HUES48 (cell line): ENCODE measurements around the gene TRMU.
"Not testable (repeated sequence)": the region's sequence is repeated elsewhere in the genome, so short reads cannot be mapped to it uniquely, and the experiment has no call there.

Experiments
- H3K27ac ChIP-seq: one replicate; pipeline ENCODE4 v1.7.0; 2013; ENCODE audit warnings: low read depth, low read length, inconsistent platforms
- H3K27me3 ChIP-seq: 2 replicates; pipeline ENCODE4 v1.6.1; 2013; ENCODE audit warnings: mild to moderate bottlenecking, low read length; ENCODE audit not compliant: control insufficient read depth, insufficient read depth
- H3K36me3 ChIP-seq: 2 replicates; pipeline ENCODE4 v1.6.1; 2013; ENCODE audit warnings: low read length; ENCODE audit not compliant: control insufficient read depth, insufficient read depth
- H3K4me1 ChIP-seq: 2 replicates; pipeline ENCODE4 v1.6.1; 2013; ENCODE audit warnings: mild to moderate bottlenecking, low read length; ENCODE audit not compliant: control insufficient read depth, insufficient read depth
- H3K4me3 ChIP-seq: 2 replicates; pipeline ENCODE4 v1.5.1; 2013; ENCODE audit warnings: mild to moderate bottlenecking, low read depth, low read length
- H3K9ac ChIP-seq: 2 replicates; pipeline ENCODE4 v1.6.1; 2013; ENCODE audit warnings: mild to moderate bottlenecking, low read depth, low read length, moderate library complexity
- H3K9me3 ChIP-seq: 2 replicates; pipeline ENCODE4 v1.6.1; 2013; ENCODE audit warnings: low read length; ENCODE audit not compliant: control insufficient read depth, insufficient read depth

The TRMU gene

GRCh38 chr22:46395145-46395544, 59.6 kb downstream of the TRMU start:
- H3K27ac ChIP-seq: no peak overlapping the region

GRCh38 chr22:46397049-46397448, 61.5 kb downstream of the TRMU start:
- H3K9me3 ChIP-seq, H3K9ac ChIP-seq, H3K27ac ChIP-seq, H3K4me1 ChIP-seq, H3K36me3 ChIP-seq, H3K4me3 ChIP-seq, H3K27me3 ChIP-seq: not testable (repeated sequence)

More at GRCh38 chr22:46395145-46395544, 59.6 kb downstream of the TRMU start:
- Histone ChIP-seq H3K9me3 (no peaks in the 10 kb centered on the region), H3K27me3 (no peaks in the 10 kb centered on the region), H3K4me1 (no peaks in the 10 kb centered on the region), H3K9ac (no peak overlapping the region), H3K4me3 (no peak overlapping the region), H3K36me3 (peaks cover 3% of the 10 kb centered on the region; the same call in 1 of the 2 replicates)

- Histone ChIP-seq H3K4me3 (no peak overlapping the region), H3K9me3 (no peaks in the 10 kb centered on the region), H3K9ac (no peak overlapping the region), H3K4me1 (no peaks in the 10 kb centered on the region), H3K27me3 (no peaks in the 10 kb centered on the region), H3K36me3 (peaks cover 3% of the 10 kb centered on the region; the same call in 1 of the 2 replicates), H3K27ac (no peak overlapping the region)
These were observed 62.0 kb downstream of the TRMU start for GRCh38 chr22:46397514-46397913.

GRCh38 chr22:46397951-46398350, 62.4 kb downstream of the TRMU start:
- Histone ChIP-seq H3K27me3 (no peaks in the 10 kb centered on the region), H3K36me3 (peaks cover 3% of the 10 kb centered on the region; the same call in 1 of the 2 replicates), H3K9ac (no peak overlapping the region), H3K4me3 (no peak overlapping the region), H3K27ac (no peak overlapping the region), H3K9me3 (no peaks in the 10 kb centered on the region), H3K4me1 (no peaks in the 10 kb centered on the region)

- H3K9ac ChIP-seq: no peak overlapping the region
- H3K4me3 ChIP-seq: no peak overlapping the region
- no peaks in the 10 kb centered on the region for H3K27me3 ChIP-seq
- H3K27ac ChIP-seq: no peak overlapping the region
- H3K4me1 ChIP-seq: no peaks in the 10 kb centered on the region
- no peaks in the 10 kb centered on the region for H3K9me3 ChIP-seq
- H3K36me3 ChIP-seq: peaks cover 3% of the 10 kb centered on the region; the same call in 1 of the 2 replicates
These were observed 63.9 kb downstream of the TRMU start for GRCh38 chr22:46399251-46400024.

GRCh38 chr22:46401370-46401769, 65.9 kb downstream of the TRMU start:
- no peak overlapping the region for H3K9ac ChIP-seq
- H3K36me3 ChIP-seq: peaks cover 3% of the 10 kb centered on the region; the same call in 1 of the 2 replicates
- no peaks in the 10 kb centered on the region for H3K27me3 ChIP-seq
- H3K27ac ChIP-seq: no peak overlapping the region
- H3K9me3 ChIP-seq: no peaks in the 10 kb centered on the region
- H3K4me1 ChIP-seq: no peaks in the 10 kb centered on the region
- H3K4me3 ChIP-seq: no peak overlapping the region

- Histone ChIP-seq H3K4me1 (no peaks in the 10 kb centered on the region), H3K9ac (no peak overlapping the region), H3K36me3 (peaks cover 2% of the 10 kb centered on the region; the same call in 1 of the 2 replicates), H3K9me3 (no peaks in the 10 kb centered on the region), H3K27me3 (no peaks in the 10 kb centered on the region), H3K4me3 (no peak overlapping the region), H3K27ac (no peak overlapping the region)
These were observed 67.0 kb downstream of the TRMU start for GRCh38 chr22:46402505-46402904.

- H3K4me1 ChIP-seq, H3K27ac ChIP-seq, H3K4me3 ChIP-seq, H3K36me3 ChIP-seq, H3K27me3 ChIP-seq, H3K9me3 ChIP-seq, H3K9ac ChIP-seq: not testable (repeated sequence)
These were observed 68.4 kb downstream of the TRMU start for GRCh38 chr22:46403880-46404279.

- Histone ChIP-seq H3K27me3 (no peaks in the 10 kb centered on the region), H3K9me3 (no peaks in the 10 kb centered on the region), H3K4me1 (no peaks in the 10 kb centered on the region), H3K27ac (no peak overlapping the region), H3K9ac (no peak overlapping the region), H3K4me3 (no peak overlapping the region), H3K36me3 (no peaks in the 10 kb centered on the region)
These were observed 70.4 kb downstream of the TRMU start for GRCh38 chr22:46405901-46406300.

GRCh38 chr22:46406349-46406748, 70.8 kb downstream of the TRMU start:
- no peaks in the 10 kb centered on the region for H3K9me3 ChIP-seq
- no peak overlapping the region for H3K9ac ChIP-seq
- no peaks in the 10 kb centered on the region for H3K27me3 ChIP-seq
- no peaks in the 10 kb centered on the region for H3K36me3 ChIP-seq
- no peak overlapping the region for H3K27ac ChIP-seq
- no peak overlapping the region for H3K4me3 ChIP-seq
- no peaks in the 10 kb centered on the region for H3K4me1 ChIP-seq

- Histone ChIP-seq H3K27me3 (no peaks in the 10 kb centered on the region), H3K4me3 (no peak overlapping the region), H3K27ac (no peak overlapping the region), H3K4me1 (no peaks in the 10 kb centered on the region), H3K9me3 (no peaks in the 10 kb centered on the region), H3K36me3 (no peaks in the 10 kb centered on the region), H3K9ac (no peak overlapping the region)
These were observed 71.3 kb downstream of the TRMU start for GRCh38 chr22:46406791-46407190.
